OCI-LY3 (cell line): ENCODE measurements around the gene GNAI2.

ENCODE experiments used
- EZH2phosphoT487 ChIP-seq: fragments of 200-600 bp; shearing (Covaris generic); IDR thresholded peaks from 2 replicates; pipeline ENCODE4 v1.6.1; 2018; ENCODE audit warnings: antibody characterized with exemption, mixed run types, low read depth
- TF ChIP-seq, protein P1 (sequence below): fragments of 200-600, 300-600 bp; sonication (generic); IDR thresholded peaks from 2 replicates; pipeline ENCODE4 v1.5.1; 2014; ENCODE audit warnings: antibody characterized with exemption, low read length, low read depth

GRCh38 chr3:50275996-50276761 is 40.2 kb downstream of the GNAI2 start:
- TF ChIP-seq, protein P1, sequence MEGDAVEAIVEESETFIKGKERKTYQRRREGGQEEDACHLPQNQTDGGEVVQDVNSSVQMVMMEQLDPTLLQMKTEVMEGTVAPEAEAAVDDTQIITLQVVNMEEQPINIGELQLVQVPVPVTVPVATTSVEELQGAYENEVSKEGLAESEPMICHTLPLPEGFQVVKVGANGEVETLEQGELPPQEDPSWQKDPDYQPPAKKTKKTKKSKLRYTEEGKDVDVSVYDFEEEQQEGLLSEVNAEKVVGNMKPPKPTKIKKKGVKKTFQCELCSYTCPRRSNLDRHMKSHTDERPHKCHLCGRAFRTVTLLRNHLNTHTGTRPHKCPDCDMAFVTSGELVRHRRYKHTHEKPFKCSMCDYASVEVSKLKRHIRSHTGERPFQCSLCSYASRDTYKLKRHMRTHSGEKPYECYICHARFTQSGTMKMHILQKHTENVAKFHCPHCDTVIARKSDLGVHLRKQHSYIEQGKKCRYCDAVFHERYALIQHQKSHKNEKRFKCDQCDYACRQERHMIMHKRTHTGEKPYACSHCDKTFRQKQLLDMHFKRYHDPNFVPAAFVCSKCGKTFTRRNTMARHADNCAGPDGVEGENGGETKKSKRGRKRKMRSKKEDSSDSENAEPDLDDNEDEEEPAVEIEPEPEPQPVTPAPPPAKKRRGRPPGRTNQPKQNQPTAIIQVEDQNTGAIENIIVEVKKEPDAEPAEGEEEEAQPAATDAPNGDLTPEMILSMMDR: no peak
- TF ChIP-seq EZH2phosphoT487: no peak
